ENCODE measurements around the gene ROBO1.

Gene ROBO1

GRCh38 chr3:78924711-78925110 lies 843.1 kb downstream of the ROBO1 start:
- DNase-seq (ENCODE audit: low spot score) (no peak), FAIRE-seq (no peak)

GRCh38 chr3:78919021-78919755 lies 848.6 kb downstream of the ROBO1 start:
- FAIRE-seq: no peak
- DNase-seq (ENCODE audit: low spot score): peak; percentile 3

GRCh38 chr3:78918361-78919020 lies 849.3 kb downstream of the ROBO1 start:
- FAIRE-seq (no peak), DNase-seq (ENCODE audit: low spot score) (no peak)

GRCh38 chr3:78917536-78917935 lies 850.3 kb downstream of the ROBO1 start:
- no peak for FAIRE-seq

GRCh38 chr3:78913711-78914110 lies 854.1 kb downstream of the ROBO1 start:
- FAIRE-seq (no peak), DNase-seq (ENCODE audit: low spot score) (no peak)

More at GRCh38 chr3:78917536-78917935, 850.3 kb downstream of the ROBO1 start:
- no peak for DNase-seq (ENCODE audit: low spot score)

GRCh38 chr3:78912687-78913086 lies 855.1 kb downstream of the ROBO1 start:
- DNase-seq (ENCODE audit: low spot score) (no peak), FAIRE-seq (no peak)

DNA sequence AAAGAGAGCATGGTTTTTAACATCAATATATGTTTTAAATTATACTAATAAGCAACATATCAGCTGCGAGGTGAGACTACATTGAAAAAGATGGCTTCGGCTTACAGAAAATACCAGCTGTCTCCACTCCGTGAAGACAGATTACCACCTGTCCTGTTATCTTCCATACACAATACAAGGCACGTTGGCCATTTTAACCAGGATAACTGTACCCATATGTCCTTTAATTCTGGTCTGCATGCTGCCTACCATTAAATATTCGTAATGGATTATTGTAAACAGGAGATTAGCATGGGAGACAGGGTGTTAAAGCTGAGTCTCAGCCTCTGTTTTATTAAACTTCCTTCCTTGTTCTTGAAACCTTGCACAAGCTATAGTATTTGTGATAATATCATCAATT lies 855.5 kb downstream of the ROBO1 start:
- no peak for DNase-seq (ENCODE audit: low spot score)
- FAIRE-seq: no peak

- FAIRE-seq (no peak), DNase-seq (ENCODE audit: low spot score) (no peak)
Observed at GRCh38 chr3:78911394-78911793, 856.4 kb downstream of the ROBO1 start.

GRCh38 chr3:78908236-78908635 lies 859.6 kb downstream of the ROBO1 start:
- DNase-seq (ENCODE audit: low spot score): no peak
- FAIRE-seq: no peak

DNA sequence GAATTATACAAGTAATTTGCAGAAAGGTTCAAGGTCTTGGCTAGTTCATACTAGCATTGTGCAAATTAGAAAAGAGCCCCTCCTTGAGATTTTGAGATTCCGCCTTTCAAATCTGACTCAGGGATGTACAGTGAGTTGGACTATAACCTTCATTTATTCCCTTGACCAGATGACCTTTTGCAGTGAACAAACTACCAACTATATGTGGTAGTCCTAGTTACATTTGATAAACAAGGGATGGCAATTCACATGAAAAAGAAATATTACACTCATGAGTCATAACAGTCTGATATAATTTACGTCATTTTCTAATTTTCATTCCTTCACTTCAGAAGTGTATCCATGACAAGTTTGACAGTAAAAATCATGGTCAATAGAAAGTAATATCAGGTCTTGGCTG lies 860.4 kb downstream of the ROBO1 start:
- no peak for DNase-seq (ENCODE audit: low spot score)
- FAIRE-seq: no peak

DNA sequence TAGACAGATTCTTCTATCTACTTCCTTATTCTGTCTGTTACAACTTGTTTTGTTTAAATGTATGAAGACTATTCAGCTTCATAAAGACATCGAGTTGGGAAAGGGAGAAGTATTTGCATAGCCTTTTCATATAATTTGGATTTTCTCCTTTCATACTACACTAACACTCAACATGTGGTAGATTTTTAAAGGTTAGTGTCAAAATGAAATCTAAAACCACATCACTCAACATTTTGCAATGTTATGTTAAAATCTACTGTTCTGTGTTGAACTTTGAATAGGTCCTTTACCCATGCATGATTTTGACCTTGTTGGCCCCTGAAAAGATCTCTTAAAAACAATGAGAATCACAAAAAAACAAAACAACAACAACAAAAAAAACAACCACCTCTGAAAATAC lies 860.9 kb downstream of the ROBO1 start:
- DNase-seq (ENCODE audit: low spot score) (no peak), FAIRE-seq (no peak)

DNA sequence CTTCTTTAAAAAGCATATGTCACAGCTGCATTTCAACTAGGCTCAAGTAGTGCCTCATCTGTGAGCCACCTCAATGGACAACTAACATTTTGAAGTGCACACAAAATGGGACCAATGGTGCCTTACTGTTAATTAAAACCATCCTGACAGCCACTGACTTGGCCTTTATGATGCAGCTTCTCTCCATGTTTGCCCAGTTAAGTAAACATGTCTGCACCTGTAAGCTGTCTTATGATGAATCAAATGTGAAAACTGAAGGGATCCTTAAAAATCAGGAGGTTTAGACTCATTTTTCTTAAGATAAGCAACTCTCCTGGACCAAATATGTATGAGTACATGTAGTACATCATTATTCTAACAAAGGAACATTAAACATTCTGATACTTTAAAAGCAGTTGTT lies 861.6 kb downstream of the ROBO1 start:
- no peak for DNase-seq (ENCODE audit: low spot score)

DNA sequence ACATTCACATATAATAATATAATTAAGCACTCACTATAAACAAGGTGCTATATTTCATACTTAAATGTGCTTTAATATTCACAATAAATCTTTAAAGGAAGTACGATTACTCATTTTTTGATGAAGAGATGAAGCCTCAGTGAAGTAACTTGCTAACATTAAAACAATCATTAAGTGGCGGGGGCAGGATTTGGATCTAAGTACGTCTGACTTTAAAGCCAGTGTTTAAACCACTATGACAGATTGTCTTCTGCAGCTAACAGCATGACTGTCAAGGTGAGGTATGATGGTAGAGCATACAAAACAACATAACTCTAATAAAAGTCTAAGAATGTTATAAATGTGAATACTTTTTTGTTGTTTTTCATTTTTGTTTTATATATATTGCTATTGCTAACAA lies 862.1 kb downstream of the ROBO1 start:
- DNase-seq (ENCODE audit: low spot score) (no peak), FAIRE-seq (no peak)

More for the DNA sequence above, 861.6 kb downstream of the ROBO1 start:
- no peak for FAIRE-seq

GRCh38 chr3:78901544-78901943 lies 866.3 kb downstream of the ROBO1 start:
- FAIRE-seq (no peak), DNase-seq (ENCODE audit: low spot score) (no peak)

- DNase-seq (ENCODE audit: low spot score) (no peak), FAIRE-seq (no peak)
Observed at GRCh38 chr3:78900880-78901279, 866.9 kb downstream of the ROBO1 start.

GRCh38 chr3:78900426-78900825 lies 867.4 kb downstream of the ROBO1 start:
- FAIRE-seq (no peak), DNase-seq (ENCODE audit: low spot score) (no peak)

DNA sequence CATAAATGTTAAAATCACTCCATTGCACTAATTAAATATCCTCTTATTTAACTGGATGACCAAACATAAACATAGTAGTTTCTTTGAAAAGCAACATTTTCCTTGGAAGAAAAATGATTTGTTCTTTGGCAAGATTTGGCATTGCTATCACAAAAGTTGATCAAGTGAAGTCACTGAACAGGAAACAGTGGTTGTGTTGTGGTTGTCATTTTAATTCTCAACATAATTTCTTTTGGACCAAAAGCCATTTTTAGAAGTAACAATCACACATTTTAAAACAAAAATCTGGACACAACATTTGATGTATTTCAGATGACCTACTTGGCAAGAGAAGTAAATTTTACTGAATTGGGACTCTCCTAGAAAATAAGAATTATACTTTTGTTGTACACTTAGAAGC lies 872.3 kb downstream of the ROBO1 start:
- DNase-seq (ENCODE audit: low spot score) (no peak), FAIRE-seq (no peak)

DNA sequence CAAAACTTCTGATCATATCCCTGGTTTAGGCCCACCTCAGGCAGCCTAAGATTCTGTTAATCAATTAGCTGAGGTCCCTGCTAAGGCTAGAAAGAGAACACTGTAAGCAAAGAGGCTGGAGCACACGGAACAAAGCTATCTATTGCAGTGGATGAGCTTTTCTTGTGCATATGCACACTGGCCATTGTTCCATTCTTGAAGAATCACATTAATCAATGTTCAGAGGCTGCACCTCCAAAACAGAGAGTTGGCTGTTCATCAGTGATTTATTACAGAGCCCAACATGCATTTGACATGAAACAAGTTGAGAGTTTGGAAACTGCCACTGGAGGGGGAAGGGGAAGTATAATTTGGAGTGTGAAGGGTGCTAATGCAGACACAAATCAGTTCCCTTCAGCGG lies 873.0 kb downstream of the ROBO1 start:
- FAIRE-seq: no peak
- no peak for DNase-seq (ENCODE audit: low spot score)

GRCh38 chr3:78893161-78893560 lies 874.6 kb downstream of the ROBO1 start:
- no peak for FAIRE-seq

GRCh38 chr3:78889348-78889747 lies 878.5 kb downstream of the ROBO1 start:
- DNase-seq (ENCODE audit: low spot score) (no peak), FAIRE-seq (no peak)

More at GRCh38 chr3:78893161-78893560, 874.6 kb downstream of the ROBO1 start:
- no peak for DNase-seq (ENCODE audit: low spot score)

- FAIRE-seq (no peak), DNase-seq (ENCODE audit: low spot score) (no peak)
Observed at GRCh38 chr3:78888635-78889034, 879.2 kb downstream of the ROBO1 start.

- no peak for FAIRE-seq
Observed at GRCh38 chr3:78887547-78888011, 880.2 kb downstream of the ROBO1 start.

DNA sequence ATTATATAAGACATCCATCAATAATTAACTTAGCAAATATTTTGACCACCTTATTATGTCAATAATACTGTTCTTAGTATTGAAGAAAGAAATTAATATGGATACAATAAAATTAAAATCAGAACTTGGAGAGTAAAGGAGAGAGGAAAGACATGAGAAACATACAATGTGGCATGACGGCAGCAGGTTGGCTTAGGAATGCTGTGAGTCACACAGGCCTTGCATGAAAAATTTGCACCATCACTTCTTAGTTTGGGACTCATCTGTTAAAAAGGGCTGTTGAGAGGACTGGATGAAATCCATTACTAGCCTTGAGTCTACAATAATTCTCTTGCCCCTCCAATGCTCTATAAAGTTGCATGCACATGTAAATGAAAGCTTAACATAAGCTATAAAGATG lies 880.8 kb downstream of the ROBO1 start:
- FAIRE-seq (no peak), DNase-seq (ENCODE audit: low spot score) (peak; percentile 37)

More at GRCh38 chr3:78887547-78888011, 880.2 kb downstream of the ROBO1 start:
- no peak for DNase-seq (ENCODE audit: low spot score)
